SK-N-MC (cell line): Measurements from ENCODE around the gene NPIPA7.
"Not testable (repeated sequence)": the region's sequence is repeated elsewhere in the genome, so short reads cannot be mapped to it uniquely, and the experiment has no call there.

Experiments used
- EZH2 ChIP-seq: fragments of 200-600 bp; sonication (generic); IDR thresholded peaks from one replicate; pipeline ENCODE4 v1.6.1; 2017; ENCODE audit warnings: antibody characterized with exemption
- POLR2AphosphoS5 ChIP-seq: IDR thresholded peaks from 2 replicates; pipeline ENCODE4 v1.6.1; 2012; ENCODE audit warnings: mild to moderate bottlenecking, low read depth, low read length, borderline replicate concordance

DNA sequence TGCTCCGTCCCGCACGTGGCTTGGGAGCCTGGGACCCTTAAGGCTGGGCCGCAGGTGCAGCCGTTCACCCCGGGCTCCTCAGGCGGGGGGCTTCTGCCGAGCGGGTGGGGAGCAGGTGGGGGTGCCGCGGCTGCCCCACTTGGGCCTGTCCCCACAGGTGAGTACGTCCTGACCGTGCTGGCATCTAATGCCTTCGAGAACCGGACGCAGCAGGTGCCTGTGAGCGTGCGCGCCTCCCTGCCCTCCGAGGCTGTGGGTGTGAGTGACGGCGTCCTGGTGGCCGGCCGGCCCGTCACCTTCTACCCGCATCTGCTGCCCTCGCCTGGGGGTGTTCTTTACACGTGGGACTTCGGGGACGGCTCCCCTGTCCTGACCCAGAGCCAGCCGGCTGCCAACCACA, 15.3 kb upstream of the NPIPA7 start:
- not testable (repeated sequence) for TF ChIP-seq POLR2AphosphoS5, EZH2
